ENCODE measurements around the gene JAKMIP1. TPM values are rescaled to one million over a fixed set of nuclear protein-coding genes. Genes with fewer than 3 reads are reported as not detected.

JAKMIP1 gene
- total RNA-seq, 1 experiment from 2014 or later = not detected

DNA sequence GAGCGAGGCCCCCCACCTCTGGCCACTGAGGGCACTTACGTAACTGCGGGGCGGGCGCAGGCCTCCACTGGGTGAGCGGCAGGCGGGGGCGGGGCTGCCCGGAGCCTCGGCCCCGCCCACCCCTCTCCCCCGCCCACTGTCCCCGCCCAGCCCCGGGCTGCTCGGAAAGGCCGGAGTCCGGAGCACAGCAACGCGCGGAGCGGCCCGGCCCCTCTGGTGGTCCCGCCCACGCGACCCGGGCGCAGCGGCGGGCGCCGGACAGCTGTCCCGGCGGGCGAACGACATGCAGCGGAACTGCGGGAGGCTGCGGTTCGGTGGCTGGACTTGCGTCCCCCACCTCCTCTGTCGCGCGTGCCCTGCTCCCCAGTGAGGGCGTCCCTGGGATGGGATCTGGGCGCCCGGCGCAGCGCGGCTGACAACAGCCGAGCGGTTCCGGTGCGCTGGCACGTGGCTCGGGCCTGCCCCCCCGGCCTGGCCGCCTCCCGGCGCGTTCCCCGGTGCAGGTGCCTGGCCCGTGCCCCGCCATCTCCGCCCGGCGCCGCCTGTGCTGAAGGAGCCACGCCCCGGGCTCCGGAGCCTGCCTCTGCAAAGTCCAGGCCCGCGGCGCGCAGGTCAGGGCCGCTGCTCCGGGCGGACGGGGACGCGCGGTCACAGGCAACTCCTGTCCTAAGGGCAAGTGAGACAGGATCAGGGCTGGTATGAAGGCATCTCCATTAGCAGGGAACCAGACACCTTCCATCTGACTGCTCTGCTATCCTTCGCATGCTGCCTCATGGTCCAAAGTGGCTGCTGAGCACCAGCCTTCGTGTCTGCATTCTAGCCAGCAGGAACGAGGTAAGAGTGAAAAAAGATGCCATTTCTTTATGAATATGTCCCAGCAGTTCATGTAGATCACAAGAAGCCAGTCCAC is 21.8 kb upstream of the JAKMIP1 start:
- Histone ChIP-seq H3K27ac (no peak overlapping the region), H3K36me3 (ENCODE audit: low read depth) (no peaks in the 10 kb centered on the region), H3K4me2 (no peak overlapping the region), H3K4me1 (replicated peaks; ENCODE audit: insufficient read depth) (no peaks in the 10 kb centered on the region), H3K9me2 (ENCODE audit: insufficient read depth) (no peaks in the 10 kb centered on the region), H3F3A (ENCODE audit: insufficient read depth, low read depth) (no peaks in the 10 kb centered on the region), H4K20me1 (ENCODE audit: insufficient read depth) (no peaks in the 10 kb centered on the region), H3K9me3 (ENCODE audit: insufficient read depth, low read depth) (no peaks in the 10 kb centered on the region), H3K4me3 (no peak overlapping the region), H2AFZ (no peak overlapping the region), H3K79me2 (ENCODE audit: low read depth) (no peaks in the 10 kb centered on the region), H3K27me3 (ENCODE audit: insufficient read depth, low read depth) (peaks cover 19% of the 10 kb centered on the region)
- BruUV-seq (replicated peaks) = no TSS peak
- ChIA-PET CTCF (no interaction called here), POLR2A (ENCODE audit: unreplicated experiment) (no interaction called here)
- intact Hi-C loops (cut with micrococcal nuclease; ENCODE audit: unreplicated experiment) = no loop called here
- TF ChIP-seq, protein P1, sequence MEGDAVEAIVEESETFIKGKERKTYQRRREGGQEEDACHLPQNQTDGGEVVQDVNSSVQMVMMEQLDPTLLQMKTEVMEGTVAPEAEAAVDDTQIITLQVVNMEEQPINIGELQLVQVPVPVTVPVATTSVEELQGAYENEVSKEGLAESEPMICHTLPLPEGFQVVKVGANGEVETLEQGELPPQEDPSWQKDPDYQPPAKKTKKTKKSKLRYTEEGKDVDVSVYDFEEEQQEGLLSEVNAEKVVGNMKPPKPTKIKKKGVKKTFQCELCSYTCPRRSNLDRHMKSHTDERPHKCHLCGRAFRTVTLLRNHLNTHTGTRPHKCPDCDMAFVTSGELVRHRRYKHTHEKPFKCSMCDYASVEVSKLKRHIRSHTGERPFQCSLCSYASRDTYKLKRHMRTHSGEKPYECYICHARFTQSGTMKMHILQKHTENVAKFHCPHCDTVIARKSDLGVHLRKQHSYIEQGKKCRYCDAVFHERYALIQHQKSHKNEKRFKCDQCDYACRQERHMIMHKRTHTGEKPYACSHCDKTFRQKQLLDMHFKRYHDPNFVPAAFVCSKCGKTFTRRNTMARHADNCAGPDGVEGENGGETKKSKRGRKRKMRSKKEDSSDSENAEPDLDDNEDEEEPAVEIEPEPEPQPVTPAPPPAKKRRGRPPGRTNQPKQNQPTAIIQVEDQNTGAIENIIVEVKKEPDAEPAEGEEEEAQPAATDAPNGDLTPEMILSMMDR (conservative IDR thresholded peaks at IDR 0.05) = no peak
- no peak for TF ChIP-seq EZH2 (IDR thresholded peaks at IDR 0.05; ENCODE audit: low read depth)
- DNase-seq = no peak

- Histone ChIP-seq H3K4me3 (no peak overlapping the region), H3K9me2 (ENCODE audit: insufficient read depth) (no peaks in the 10 kb centered on the region), H3K79me2 (ENCODE audit: low read depth) (no peaks in the 10 kb centered on the region), H4K20me1 (ENCODE audit: insufficient read depth) (no peaks in the 10 kb centered on the region), H2AFZ (no peak overlapping the region), H3K27me3 (ENCODE audit: insufficient read depth, low read depth) (peaks cover 20% of the 10 kb centered on the region; the same call in 1 of the 2 replicates), H3F3A (ENCODE audit: insufficient read depth, low read depth) (no peaks in the 10 kb centered on the region), H3K9me3 (ENCODE audit: insufficient read depth, low read depth) (no peaks in the 10 kb centered on the region), H3K4me2 (no peak overlapping the region), H3K27ac (no peak overlapping the region), H3K36me3 (ENCODE audit: low read depth) (no peaks in the 10 kb centered on the region), H3K4me1 (replicated peaks; ENCODE audit: insufficient read depth) (no peaks in the 10 kb centered on the region)
- no peak for DNase-seq
- CTCF ChIA-PET = no interaction called here
- intact Hi-C loops (cut with micrococcal nuclease; ENCODE audit: unreplicated experiment) = no loop called here
- no TSS peak for BruUV-seq (replicated peaks)
- TF ChIP-seq EZH2 (IDR thresholded peaks at IDR 0.05; ENCODE audit: low read depth) = no peak
- TF ChIP-seq, protein P1 (conservative IDR thresholded peaks at IDR 0.05) = no peak
- POLR2A ChIA-PET (ENCODE audit: unreplicated experiment) = no interaction called here
Measured at GRCh38 chr4:6221301-6221850, 21.0 kb upstream of the JAKMIP1 start.

DNA sequence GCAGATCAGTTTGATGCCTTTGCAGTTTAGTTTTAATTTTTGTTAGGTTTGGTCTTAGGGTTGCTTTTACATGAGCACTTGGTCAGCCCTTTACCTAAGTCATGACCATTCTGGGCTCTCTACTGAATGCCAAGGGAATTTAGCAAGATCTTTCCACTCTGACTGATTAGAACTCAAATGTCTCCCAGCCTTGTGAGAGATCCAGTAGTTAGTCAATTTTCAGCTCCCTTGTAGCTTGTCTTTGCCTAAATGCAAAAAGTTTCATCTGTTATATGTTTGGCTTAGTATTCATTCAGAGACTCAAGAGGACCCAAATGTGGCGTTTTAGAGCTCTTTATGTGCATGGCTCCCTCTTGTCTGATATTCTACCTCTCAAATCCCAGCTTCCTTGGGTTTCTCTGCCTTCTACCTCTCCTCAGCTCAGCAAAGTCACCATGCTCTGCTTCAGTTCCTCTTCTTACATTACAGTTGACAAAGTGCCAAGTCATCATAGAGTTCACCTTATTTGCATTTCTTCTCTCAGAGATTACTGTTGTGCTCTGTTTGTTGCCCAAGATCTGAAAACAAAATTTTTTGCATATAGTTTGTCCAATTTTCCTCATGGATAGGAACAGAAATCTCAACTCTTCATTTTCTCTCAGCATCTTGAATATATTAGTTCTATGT is 17.5 kb upstream of the JAKMIP1 start:
- Histone ChIP-seq H2AFZ (no peak overlapping the region), H3F3A (ENCODE audit: insufficient read depth, low read depth) (no peaks in the 10 kb centered on the region), H4K20me1 (ENCODE audit: insufficient read depth) (no peaks in the 10 kb centered on the region), H3K79me2 (ENCODE audit: low read depth) (no peaks in the 10 kb centered on the region), H3K4me3 (no peak overlapping the region), H3K4me2 (no peak overlapping the region), H3K9me3 (ENCODE audit: insufficient read depth, low read depth) (no peaks in the 10 kb centered on the region), H3K36me3 (ENCODE audit: low read depth) (no peaks in the 10 kb centered on the region), H3K4me1 (replicated peaks; ENCODE audit: insufficient read depth) (no peaks in the 10 kb centered on the region), H3K27me3 (ENCODE audit: insufficient read depth, low read depth) (peaks cover 23% of the 10 kb centered on the region; the same call in 1 of the 2 replicates), H3K9me2 (ENCODE audit: insufficient read depth) (no peaks in the 10 kb centered on the region), H3K27ac (no peak overlapping the region)
- DNase-seq = no peak
- intact Hi-C loops (cut with micrococcal nuclease; ENCODE audit: unreplicated experiment) = no loop called here
- no TSS peak for BruUV-seq (replicated peaks)
- POLR2A ChIA-PET (ENCODE audit: unreplicated experiment) = no interaction called here
- CTCF ChIA-PET = no interaction called here
- TF ChIP-seq, protein P1 (conservative IDR thresholded peaks at IDR 0.05) = no peak
- no peak for TF ChIP-seq EZH2 (IDR thresholded peaks at IDR 0.05; ENCODE audit: low read depth)

Measured in PC-9 (cell line).